Glutamatergic neuron (in vitro differentiated cells): ENCODE results near the gene HMGXB3. TPM values are rescaled to one million over a fixed set of nuclear protein-coding genes. Genes with fewer than 3 reads are reported as not detected.

Experiments used
- DNase-seq: peaks from one replicate; pipeline ENCODE4 v3.0.0; 2022
- H3K27ac Mint-ChIP-seq: one replicate; pipeline ENCODE4 v1.8.0; 2020; ENCODE audit warnings: mild to moderate bottlenecking, mixed read lengths, inconsistent platforms; ENCODE audit not compliant: unreplicated experiment
- H3K27me3 Mint-ChIP-seq: one replicate; pipeline ENCODE4 v1.8.0; 2020; ENCODE audit warnings: mild to moderate bottlenecking, moderate library complexity, mixed read lengths, inconsistent platforms; ENCODE audit not compliant: unreplicated experiment
- H3K36me3 Mint-ChIP-seq: one replicate; pipeline ENCODE4 v1.8.0; 2020; ENCODE audit warnings: mild to moderate bottlenecking, mixed read lengths, inconsistent platforms; ENCODE audit not compliant: unreplicated experiment
- H3K4me1 Mint-ChIP-seq: one replicate; pipeline ENCODE4 v1.8.0; 2020; ENCODE audit warnings: mild to moderate bottlenecking, low read depth, mixed read lengths, inconsistent platforms; ENCODE audit not compliant: unreplicated experiment
- H3K4me3 Mint-ChIP-seq: one replicate; pipeline ENCODE4 v1.8.0; 2020; ENCODE audit warnings: mild to moderate bottlenecking, mixed read lengths, inconsistent platforms; ENCODE audit not compliant: unreplicated experiment
- H3K9me3 Mint-ChIP-seq: one replicate; pipeline ENCODE4 v1.8.0; 2020; ENCODE audit warnings: mild to moderate bottlenecking, moderate library complexity, mixed read lengths, inconsistent platforms; ENCODE audit not compliant: unreplicated experiment
- total RNA-seq: library from RNA; stranded (reverse); fragmentation: NEBNext Ultra II Directional; extraction: Animal tissue kit (Norgen Biotek cat#: 25700); gene quantifications from one replicate; pipeline ENCODE4 v1.2.1, GENCODE V29; 2021; ENCODE audit not compliant: unreplicated experiment
- TF ChIP-seq, protein P1 (sequence below): fragments of 200-600 bp; sonication (generic); IDR thresholded peaks from one replicate; pipeline ENCODE4 v1.5.0; 2021; ENCODE audit not compliant: partially characterized antibody, unreplicated experiment

HMGXB3 gene
- total RNA-seq, 1 donor from 2014 or later = 48.6 TPM

DNA sequence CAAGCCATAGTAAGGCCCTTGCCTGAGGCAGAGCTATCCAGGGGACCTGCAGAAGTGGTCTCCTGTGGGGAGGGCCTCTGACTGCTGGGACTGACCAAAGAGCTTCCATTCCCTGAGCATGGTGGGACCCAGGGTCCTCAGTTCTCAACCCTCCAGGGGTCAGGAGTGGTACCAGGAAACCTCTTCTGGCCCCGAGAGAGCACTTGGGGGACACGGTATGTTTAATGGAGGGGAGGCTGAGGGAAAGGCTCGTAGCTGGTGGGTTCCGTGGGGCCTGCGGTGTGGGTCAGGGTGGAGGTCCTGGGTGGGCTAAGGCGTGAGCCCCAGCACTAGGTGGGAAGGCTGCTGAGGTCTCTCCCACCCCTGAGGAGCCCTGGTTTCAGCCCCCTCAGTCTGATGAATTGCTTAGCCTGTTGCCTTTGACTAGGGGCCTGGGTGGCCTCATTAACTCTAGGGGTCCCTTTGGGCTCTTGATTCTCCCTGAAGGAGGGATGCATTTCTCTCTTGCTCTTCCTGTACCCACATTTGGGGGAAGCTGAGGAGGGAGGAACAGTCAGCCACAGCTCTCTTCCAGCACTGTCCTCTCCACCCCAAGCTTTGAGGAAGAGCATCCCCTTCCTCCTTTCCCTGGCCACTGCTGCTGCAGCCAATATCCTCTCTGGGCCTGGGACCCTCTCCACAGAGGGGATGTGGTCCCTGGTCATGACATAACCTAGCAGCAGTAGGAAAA, 51.9 kb downstream of the HMGXB3 start:
- Mint-ChIP-seq H3K4me3 (no peak overlapping the region), H3K27me3 (peaks cover 4% of the 10 kb centered on the region), H3K9me3 (no peaks in the 10 kb centered on the region), H3K27ac (no peak overlapping the region), H3K36me3 (peaks cover 10% of the 10 kb centered on the region), H3K4me1 (no peaks in the 10 kb centered on the region)
- TF ChIP-seq, protein P1, sequence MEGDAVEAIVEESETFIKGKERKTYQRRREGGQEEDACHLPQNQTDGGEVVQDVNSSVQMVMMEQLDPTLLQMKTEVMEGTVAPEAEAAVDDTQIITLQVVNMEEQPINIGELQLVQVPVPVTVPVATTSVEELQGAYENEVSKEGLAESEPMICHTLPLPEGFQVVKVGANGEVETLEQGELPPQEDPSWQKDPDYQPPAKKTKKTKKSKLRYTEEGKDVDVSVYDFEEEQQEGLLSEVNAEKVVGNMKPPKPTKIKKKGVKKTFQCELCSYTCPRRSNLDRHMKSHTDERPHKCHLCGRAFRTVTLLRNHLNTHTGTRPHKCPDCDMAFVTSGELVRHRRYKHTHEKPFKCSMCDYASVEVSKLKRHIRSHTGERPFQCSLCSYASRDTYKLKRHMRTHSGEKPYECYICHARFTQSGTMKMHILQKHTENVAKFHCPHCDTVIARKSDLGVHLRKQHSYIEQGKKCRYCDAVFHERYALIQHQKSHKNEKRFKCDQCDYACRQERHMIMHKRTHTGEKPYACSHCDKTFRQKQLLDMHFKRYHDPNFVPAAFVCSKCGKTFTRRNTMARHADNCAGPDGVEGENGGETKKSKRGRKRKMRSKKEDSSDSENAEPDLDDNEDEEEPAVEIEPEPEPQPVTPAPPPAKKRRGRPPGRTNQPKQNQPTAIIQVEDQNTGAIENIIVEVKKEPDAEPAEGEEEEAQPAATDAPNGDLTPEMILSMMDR = no peak
- DNase-seq = no peak

DNA sequence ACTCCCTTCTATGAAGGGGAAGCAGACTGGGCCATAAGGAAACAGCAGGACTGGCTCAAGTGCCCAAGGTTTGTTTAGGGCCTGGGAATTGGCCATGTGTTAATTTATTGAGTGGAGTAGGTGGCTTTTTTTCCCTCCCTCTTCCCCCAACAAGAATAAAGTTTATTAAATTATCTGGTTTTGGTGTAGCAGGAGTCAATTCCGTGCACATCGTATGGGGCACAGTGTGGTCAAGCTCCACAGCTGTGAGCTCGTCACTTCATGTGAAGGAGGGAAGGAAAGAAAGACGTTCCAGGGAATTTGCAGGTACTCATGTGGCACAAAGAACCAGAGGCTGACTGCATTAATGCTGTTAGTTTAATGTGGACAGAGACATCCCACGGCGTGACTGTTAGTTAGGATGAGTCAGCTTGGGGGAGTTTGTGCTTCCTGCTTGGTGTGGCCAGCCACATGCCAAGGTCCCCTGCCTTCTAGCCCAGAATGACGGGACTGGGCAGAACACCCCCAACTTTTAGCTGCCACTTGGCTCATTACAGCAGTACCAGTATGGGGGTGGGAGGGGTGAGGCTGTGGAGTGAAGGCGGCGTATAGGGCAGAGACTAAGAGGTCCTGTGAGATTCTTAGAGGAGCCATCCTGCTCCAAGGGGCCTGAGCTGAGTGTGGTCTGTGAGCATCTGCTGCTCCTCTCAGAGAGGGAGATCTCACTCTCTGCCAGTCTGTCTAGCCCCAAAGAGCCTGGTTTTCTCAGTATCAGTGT, 52.6 kb downstream of the HMGXB3 start:
- peaks cover 4% of the 10 kb centered on the region for H3K27me3 Mint-ChIP-seq
- DNase-seq = no peak
- no peak overlapping the region for H3K27ac Mint-ChIP-seq
- TF ChIP-seq, protein P1 = no peak
- peaks cover 10% of the 10 kb centered on the region for H3K36me3 Mint-ChIP-seq
- no peaks in the 10 kb centered on the region for H3K4me1 Mint-ChIP-seq
- no peaks in the 10 kb centered on the region for H3K9me3 Mint-ChIP-seq
- no peak overlapping the region for H3K4me3 Mint-ChIP-seq

DNA sequence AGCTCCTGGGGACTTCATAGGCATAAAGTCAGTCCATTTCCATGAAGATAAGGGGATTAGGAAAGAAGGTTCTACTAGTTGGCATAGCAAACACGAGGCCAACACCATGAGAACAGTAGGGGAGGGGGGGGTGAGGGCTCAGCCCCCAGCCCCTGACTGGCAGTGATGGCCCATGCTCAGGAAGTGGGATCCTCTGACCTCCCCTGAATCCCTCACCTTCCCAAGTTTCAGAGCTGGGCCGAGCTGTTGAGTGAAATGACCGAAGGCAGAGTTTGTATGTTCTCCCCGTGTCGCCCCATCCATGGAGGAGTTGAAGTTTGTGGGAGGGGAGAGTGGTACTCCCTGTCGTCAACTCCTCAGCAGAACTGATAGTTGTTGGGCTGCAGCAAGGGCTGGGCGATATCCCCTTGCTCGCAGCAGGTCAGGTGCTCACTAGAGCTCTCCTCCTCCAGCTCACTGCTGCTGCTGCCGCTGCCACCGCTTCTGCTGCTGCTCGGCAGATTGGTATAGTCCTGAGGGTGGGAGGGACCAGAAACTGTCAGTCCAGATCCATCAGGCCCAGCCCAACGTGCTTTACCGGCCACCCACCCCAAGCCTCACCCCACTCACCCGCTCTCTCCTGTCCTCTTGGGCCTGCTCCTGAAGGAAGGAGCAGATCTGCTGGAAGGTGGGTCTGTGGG, 53.3 kb downstream of the HMGXB3 start:
- Mint-ChIP-seq H3K4me3 (no peak overlapping the region), H3K4me1 (no peaks in the 10 kb centered on the region), H3K9me3 (no peaks in the 10 kb centered on the region), H3K27me3 (peaks cover 4% of the 10 kb centered on the region), H3K27ac (no peak overlapping the region), H3K36me3 (peaks cover 8% of the 10 kb centered on the region)
- TF ChIP-seq, protein P1 = no peak
- DNase-seq = no peak

DNA sequence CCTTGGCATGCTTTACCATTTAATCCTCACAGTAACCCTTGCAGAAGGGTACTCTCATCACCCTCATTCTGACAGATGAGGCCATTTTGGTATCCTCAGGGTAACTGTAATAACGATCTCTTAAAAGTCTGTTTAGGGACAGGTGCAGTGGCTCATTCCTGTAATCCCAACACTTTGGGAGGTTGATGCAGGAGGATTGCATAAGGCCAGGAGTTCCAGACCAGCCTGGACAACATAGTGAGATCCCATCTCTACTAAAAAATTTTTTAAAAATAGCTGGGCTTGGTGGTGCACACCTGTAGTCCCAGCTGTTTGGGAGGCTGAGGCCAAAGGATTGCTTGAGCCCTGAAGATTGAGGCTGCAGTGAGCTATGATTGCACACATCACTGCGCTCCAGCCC, 54.0 kb downstream of the HMGXB3 start:
- no peak overlapping the region for H3K4me3 Mint-ChIP-seq
- peaks cover 1% of the 10 kb centered on the region for H3K36me3 Mint-ChIP-seq
- DNase-seq = no peak
- H3K27me3 Mint-ChIP-seq = peaks cover 2% of the 10 kb centered on the region
- H3K27ac Mint-ChIP-seq = no peak overlapping the region
- no peaks in the 10 kb centered on the region for H3K9me3 Mint-ChIP-seq
- TF ChIP-seq, protein P1 = no peak
- H3K4me1 Mint-ChIP-seq = no peaks in the 10 kb centered on the region
